Renal cortex interstitium (tissue), 11 donors: ENCODE measurements around the gene NUP133. TPM values are rescaled to one million over a fixed set of nuclear protein-coding genes. Genes with fewer than 3 reads are reported as not detected.

Source experiments
- DNase-seq, 11 donors: peaks; one replicate each; pipeline ENCODE4 v3.0.0-alpha.2; 2013; ENCODE audit warnings: low read depth in 9 of 11, low spot score in 4 of 11; ENCODE audit errors: extremely low read depth in 1 of 11
- polyA plus RNA-seq, 3 donors: library from polyadenylated mRNA; unstranded; fragments of 120-200 nt; gene quantifications; one replicate each; pipeline ENCODE4 v1.2.1, GENCODE V29; 2013; ENCODE audit not compliant: insufficient read length in 3 of 3

NUP133 gene
- polyA plus RNA-seq, 3 donors = 44.9 to 49.9 (median 49.6) TPM

GRCh38 chr1:229470406-229471043 lies 37.6 kb downstream of the NUP133 start:
- DNase-seq = no peak

GRCh38 chr1:229466887-229467286 lies 41.3 kb downstream of the NUP133 start:
- no peak for DNase-seq

- DNase-seq = no peak
Observed at GRCh38 chr1:229464672-229465071, 43.5 kb downstream of the NUP133 start.

GRCh38 chr1:229461032-229461668 lies 47.0 kb downstream of the NUP133 start:
- DNase-seq = no peak

GRCh38 chr1:229459815-229460214 lies 48.3 kb downstream of the NUP133 start:
- DNase-seq = no peak

GRCh38 chr1:229457436-229457835 lies 50.7 kb downstream of the NUP133 start:
- no peak for DNase-seq

- no peak for DNase-seq
Observed at GRCh38 chr1:229456016-229456415, 52.1 kb downstream of the NUP133 start.

- peak in 1 of 11 donors; percentile 38 for DNase-seq
Observed at GRCh38 chr1:229454056-229454455, 54.1 kb downstream of the NUP133 start.

- DNase-seq = no peak
Observed at GRCh38 chr1:229452956-229453801, 55.0 kb downstream of the NUP133 start.

GRCh38 chr1:229448845-229449244 lies 59.3 kb downstream of the NUP133 start:
- DNase-seq = no peak

GRCh38 chr1:229448354-229448753 lies 59.8 kb downstream of the NUP133 start:
- DNase-seq = no peak

GRCh38 chr1:229447809-229448252 lies 60.3 kb downstream of the NUP133 start:
- DNase-seq = no peak

- no peak for DNase-seq
Observed at GRCh38 chr1:229445828-229446227, 62.3 kb downstream of the NUP133 start.

GRCh38 chr1:229440851-229441537 lies 67.1 kb downstream of the NUP133 start:
- no peak for DNase-seq

GRCh38 chr1:229438021-229438420 lies 70.1 kb downstream of the NUP133 start:
- DNase-seq = no peak

- no peak for DNase-seq
Observed at GRCh38 chr1:229437443-229437842, 70.7 kb downstream of the NUP133 start.

GRCh38 chr1:229436201-229436600 lies 71.9 kb downstream of the NUP133 start:
- DNase-seq = no peak

GRCh38 chr1:229434641-229435051 lies 73.5 kb downstream of the NUP133 start:
- no peak for DNase-seq

- DNase-seq = no peak
Observed at GRCh38 chr1:229434005-229434640, 74.0 kb downstream of the NUP133 start, which contains the start of gene ACTA1. ACTA1 (minus strand) TSS chr1:229434094; CDS start chr1:229433115, 979 bp downstream.
